Tibial nerve (tissue), 3 donors: ENCODE data around the gene TAF9B.
"Not testable (repeated sequence)": the region's sequence is repeated elsewhere in the genome, so short reads cannot be mapped to it uniquely, and the experiment has no call there.

ENCODE experiments used
- POLR2A ChIP-seq, 2 donors: fragments of 450-650 bp; IDR thresholded peaks; one replicate each; pipeline ENCODE4 v1.6.1; 2017; ENCODE audit warnings: antibody characterized with exemption in 2 of 2, mild to moderate bottlenecking in 2 of 2, moderate library complexity in 2 of 2
- TF ChIP-seq, protein P1 (sequence below), 5 experiments: fragments of 200-600 bp in 3 of 5; fragments of 450-650 bp in 2 of 5; sonication (generic) in 3 of 5; IDR thresholded peaks; one replicate each; pipeline ENCODE4 v1.5.1; 2016 to 2019; ENCODE audit warnings: antibody characterized with exemption in 5 of 5, mild to moderate bottlenecking in 3 of 5, moderate library complexity in 2 of 5

GRCh38 chrX:78157373-78157772 lies 17.9 kb upstream of the TAF9B start:
- TF ChIP-seq, protein P1, sequence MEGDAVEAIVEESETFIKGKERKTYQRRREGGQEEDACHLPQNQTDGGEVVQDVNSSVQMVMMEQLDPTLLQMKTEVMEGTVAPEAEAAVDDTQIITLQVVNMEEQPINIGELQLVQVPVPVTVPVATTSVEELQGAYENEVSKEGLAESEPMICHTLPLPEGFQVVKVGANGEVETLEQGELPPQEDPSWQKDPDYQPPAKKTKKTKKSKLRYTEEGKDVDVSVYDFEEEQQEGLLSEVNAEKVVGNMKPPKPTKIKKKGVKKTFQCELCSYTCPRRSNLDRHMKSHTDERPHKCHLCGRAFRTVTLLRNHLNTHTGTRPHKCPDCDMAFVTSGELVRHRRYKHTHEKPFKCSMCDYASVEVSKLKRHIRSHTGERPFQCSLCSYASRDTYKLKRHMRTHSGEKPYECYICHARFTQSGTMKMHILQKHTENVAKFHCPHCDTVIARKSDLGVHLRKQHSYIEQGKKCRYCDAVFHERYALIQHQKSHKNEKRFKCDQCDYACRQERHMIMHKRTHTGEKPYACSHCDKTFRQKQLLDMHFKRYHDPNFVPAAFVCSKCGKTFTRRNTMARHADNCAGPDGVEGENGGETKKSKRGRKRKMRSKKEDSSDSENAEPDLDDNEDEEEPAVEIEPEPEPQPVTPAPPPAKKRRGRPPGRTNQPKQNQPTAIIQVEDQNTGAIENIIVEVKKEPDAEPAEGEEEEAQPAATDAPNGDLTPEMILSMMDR (IDR thresholded peaks at IDR 0.05), result not testable (repeated sequence)
- TF ChIP-seq POLR2A (IDR thresholded peaks at IDR 0.05), result not testable (repeated sequence)
